Osteoblast (primary cell): ENCODE measurements around the gene CNPY1. TPM values are rescaled to one million over a fixed set of nuclear protein-coding genes. Genes with fewer than 3 reads are reported as not detected.

Source experiments
- DNase-seq: peaks from one replicate; pipeline ENCODE4 v3.0.0; 2011; ENCODE audit warnings: low spot score, mixed read lengths; ENCODE audit not compliant: insufficient read length; ENCODE audit errors: missing footprints
- H2AFZ ChIP-seq: 2 replicates; pipeline ENCODE4 v1.6.0; 2011; ENCODE audit warnings: mild to moderate bottlenecking, low read length
- H3K27ac ChIP-seq: 2 replicates; pipeline ENCODE4 v1.5.1; 2011; ENCODE audit warnings: mild to moderate bottlenecking, low read depth, low read length, moderate library complexity
- H3K27me3 ChIP-seq: 2 replicates; pipeline ENCODE4 v1.6.0; 2012; ENCODE audit warnings: mild to moderate bottlenecking, control low read depth, inconsistent platforms, low read length, moderate library complexity; ENCODE audit not compliant: insufficient read depth
- H3K36me3 ChIP-seq: 2 replicates; pipeline ENCODE4 v1.5.1; 2011; ENCODE audit warnings: mild to moderate bottlenecking, low read length, control low read depth, moderate library complexity; ENCODE audit not compliant: insufficient read depth
- H3K4me1 ChIP-seq: 2 replicates; pipeline ENCODE4 v1.5.1; 2011; ENCODE audit warnings: mild to moderate bottlenecking, low read length, control low read depth, moderate library complexity; ENCODE audit not compliant: insufficient read depth
- H3K4me2 ChIP-seq: 2 replicates; pipeline ENCODE4 v1.6.0; 2011; ENCODE audit warnings: mild to moderate bottlenecking, low read length; ENCODE audit not compliant: insufficient read depth
- H3K4me3 ChIP-seq: fragments of 200-600 bp; sonication (generic); 3 replicates; pipeline ENCODE4 v1.5.1; 2012; ENCODE audit warnings: mild to moderate bottlenecking, low read length, inconsistent platforms; ENCODE audit not compliant: insufficient read depth
- H3K79me2 ChIP-seq: 2 replicates; pipeline ENCODE4 v1.6.0; 2012; ENCODE audit warnings: mild to moderate bottlenecking, low read length, control low read depth, inconsistent platforms; ENCODE audit not compliant: insufficient read depth
- H3K9me3 ChIP-seq: 2 replicates; pipeline ENCODE4 v1.5.1; 2011; ENCODE audit warnings: low read depth, low read length, control low read depth
- H4K20me1 ChIP-seq: 2 replicates; pipeline ENCODE4 v1.6.0; 2012; ENCODE audit warnings: mild to moderate bottlenecking, low read length, control low read depth; ENCODE audit not compliant: insufficient read depth
- CTCF ChIP-seq: IDR thresholded peaks from 2 replicates; pipeline ENCODE4 v1.5.1; 2011; ENCODE audit warnings: mild to moderate bottlenecking, low read depth, low read length, moderate library complexity; ENCODE audit errors: extremely low read depth
- total RNA-seq: library from RNA; depleted of rRNA; stranded (reverse); fragments of >200 nt; gene quantifications from 2 replicates; pipeline ENCODE4 v1.2.3, GENCODE V29; 2012

Gene CNPY1
- total RNA-seq, 1 donor = not detected

GRCh38 chr7:155533120-155533826 is 13.1 kb downstream of the CNPY1 start:
- Histone ChIP-seq H3K4me2 (peak overlapping the region; percentile 45), H3K4me1 (peaks cover 4% of the 10 kb centered on the region), H3K36me3 (no peaks in the 10 kb centered on the region), H3K9me3 (no peaks in the 10 kb centered on the region), H3K79me2 (no peaks in the 10 kb centered on the region), H4K20me1 (no peaks in the 10 kb centered on the region), H3K4me3 (no peak overlapping the region), H3K27ac (no peak overlapping the region), H3K27me3 (peaks cover 48% of the 10 kb centered on the region), H2AFZ (peak overlapping the region; percentile 47)
- no peak for DNase-seq
- TF ChIP-seq CTCF = no peak

GRCh38 chr7:155532792-155533119 is 13.6 kb downstream of the CNPY1 start:
- Histone ChIP-seq H3K27me3 (peaks cover 48% of the 10 kb centered on the region), H3K4me3 (no peak overlapping the region), H3K79me2 (no peaks in the 10 kb centered on the region), H3K36me3 (no peaks in the 10 kb centered on the region), H3K27ac (no peak overlapping the region), H3K9me3 (no peaks in the 10 kb centered on the region), H3K4me1 (peaks cover 4% of the 10 kb centered on the region), H3K4me2 (peak overlapping the region; percentile 45), H4K20me1 (no peaks in the 10 kb centered on the region), H2AFZ (peak overlapping the region; percentile 47)
- DNase-seq = no peak
- TF ChIP-seq CTCF = no peak

DNA sequence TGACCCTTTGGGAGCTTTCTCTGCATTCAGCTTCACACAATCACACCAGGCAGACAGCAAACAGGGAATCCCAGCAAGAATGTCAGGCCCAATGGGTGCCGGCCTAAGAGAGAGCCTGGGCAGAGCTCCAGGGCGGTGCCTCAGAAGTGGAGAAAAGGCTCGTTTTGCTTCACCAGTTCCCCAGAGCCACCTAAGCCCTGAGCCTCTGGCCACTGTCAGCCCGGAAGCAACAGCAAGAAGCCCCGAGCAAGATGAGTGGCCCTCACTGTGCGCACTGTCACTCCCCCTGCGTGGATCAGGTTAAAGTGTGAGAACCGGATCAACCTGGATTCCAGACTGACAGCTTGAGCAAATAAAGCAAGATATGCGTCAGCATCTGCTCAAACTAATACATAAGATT is 14.7 kb downstream of the CNPY1 start:
- H3K4me2 ChIP-seq = no peak overlapping the region
- H2AFZ ChIP-seq = no peak overlapping the region
- no peaks in the 10 kb centered on the region for H3K9me3 ChIP-seq
- H3K4me3 ChIP-seq = no peak overlapping the region
- no peak overlapping the region for H3K27ac ChIP-seq
- no peaks in the 10 kb centered on the region for H3K79me2 ChIP-seq
- no peak for TF ChIP-seq CTCF
- no peak for DNase-seq
- no peaks in the 10 kb centered on the region for H4K20me1 ChIP-seq
- peaks cover 4% of the 10 kb centered on the region for H3K4me1 ChIP-seq
- H3K36me3 ChIP-seq = no peaks in the 10 kb centered on the region
- peaks cover 48% of the 10 kb centered on the region for H3K27me3 ChIP-seq

DNA sequence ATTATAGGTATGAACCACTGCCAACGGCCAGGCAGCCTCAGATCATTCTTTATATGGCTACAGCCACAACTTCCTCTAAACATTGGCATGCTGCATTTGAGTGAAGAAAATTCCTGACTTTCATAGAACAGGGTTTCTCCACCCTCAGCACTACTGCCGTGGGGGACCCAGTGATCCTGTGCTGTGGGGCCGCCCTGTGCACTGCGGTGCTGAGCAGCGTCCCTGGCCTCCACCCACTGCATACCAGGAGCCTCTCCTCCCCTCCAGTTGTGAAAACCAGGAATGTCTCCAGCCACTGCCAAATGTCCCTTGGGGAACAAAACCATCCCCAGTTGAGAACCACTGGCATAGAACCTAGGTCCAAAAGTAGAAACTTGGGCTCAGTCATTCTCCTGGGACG is 15.8 kb downstream of the CNPY1 start:
- no peaks in the 10 kb centered on the region for H3K79me2 ChIP-seq
- H3K27me3 ChIP-seq = peaks cover 47% of the 10 kb centered on the region
- no peak overlapping the region for H2AFZ ChIP-seq
- DNase-seq = no peak
- no peak overlapping the region for H3K4me3 ChIP-seq
- H3K36me3 ChIP-seq = no peaks in the 10 kb centered on the region
- no peaks in the 10 kb centered on the region for H4K20me1 ChIP-seq
- H3K4me2 ChIP-seq = no peak overlapping the region
- H3K9me3 ChIP-seq = no peaks in the 10 kb centered on the region
- H3K27ac ChIP-seq = no peak overlapping the region
- peaks cover 4% of the 10 kb centered on the region for H3K4me1 ChIP-seq
- no peak for TF ChIP-seq CTCF
